IMR-90 (cell line): Measurements from ENCODE around the gene CCSER1. TPM values are rescaled to one million over a fixed set of nuclear protein-coding genes. Genes with fewer than 3 reads are reported as not detected.

Experiments used
- ATAC-seq: fragments of 200-7000 bp; cut with Tn5 transposase; 2 replicates; pipeline ENCODE4 v1.9.1; 2020; ENCODE audit warnings: low read depth, mild to moderate bottlenecking, moderate library complexity
- BruUV-seq: library from RNA; stranded (reverse); fragments of 400-500 nt; replicated peaks from 2 replicates; lab custom pipeline; 2021; lab: Mats Ljungman, UMichigan
- CTCF ChIA-PET: fragments of 300-600 bp; formaldehyde crosslinking; extraction: SDS; loops from one replicate; lab custom pipeline; 2021; ENCODE audit warnings: antibody characterized with exemption; lab: Yijun Ruan, JAX
- POLR2A ChIA-PET: fragments of 300-600 bp; sonication (Branson Sonifier 250); formaldehyde crosslinking; loops from one replicate; lab custom pipeline; 2022; ENCODE audit warnings: antibody characterized with exemption; ENCODE audit not compliant: unreplicated experiment; lab: Charles Lee
- DNase-seq: peaks from one replicate; pipeline ENCODE4 v3.0.0; 2013
- H2AFZ ChIP-seq: replicated peaks from 2 replicates; pipeline ENCODE3; 2013; ENCODE audit warnings: low read length, mild to moderate bottlenecking; ENCODE audit not compliant: poor library complexity
- H2AK5ac ChIP-seq: 2 replicates; pipeline ENCODE4 v1.6.1; 2013; ENCODE audit warnings: low read depth, low read length, inconsistent platforms
- H2AK9ac ChIP-seq: replicated peaks from 2 replicates; pipeline ENCODE3; 2013; ENCODE audit warnings: mild to moderate bottlenecking, low read depth, low read length, moderate library complexity; ENCODE audit not compliant: poor library complexity
- H2BK120ac ChIP-seq: 2 replicates; pipeline ENCODE4 v1.6.1; 2013; ENCODE audit warnings: low read depth, low read length, inconsistent platforms
- H2BK15ac ChIP-seq: 3 replicates; pipeline ENCODE4 v1.6.1; 2013; ENCODE audit warnings: low read depth, low read length, inconsistent platforms
- H2BK20ac ChIP-seq: 2 replicates; pipeline ENCODE4 v1.6.1; 2013; ENCODE audit warnings: low read depth, mild to moderate bottlenecking, inconsistent platforms, low read length, moderate library complexity
- H2BK5ac ChIP-seq: 2 replicates; pipeline ENCODE4 v1.6.1; 2013; ENCODE audit warnings: mild to moderate bottlenecking, low read depth, low read length, inconsistent platforms; ENCODE audit not compliant: poor library complexity, severe bottlenecking
- H3K14ac ChIP-seq: replicated peaks from 2 replicates; pipeline ENCODE4 v1.6.1; 2013; ENCODE audit warnings: low read depth, low read length, inconsistent platforms
- H3K18ac ChIP-seq: 2 replicates; pipeline ENCODE4 v1.6.1; 2013; ENCODE audit warnings: low read depth, low read length, control low read depth
- H3K23ac ChIP-seq: 2 replicates; pipeline ENCODE4 v1.6.1; 2013; ENCODE audit warnings: low read depth, low read length, inconsistent platforms
- H3K27ac ChIP-seq: 2 replicates; pipeline ENCODE4 v1.5.1; 2013; ENCODE audit warnings: mild to moderate bottlenecking, control low read depth, low read length; ENCODE audit not compliant: insufficient read depth
- H3K27me3 ChIP-seq: 2 replicates; pipeline ENCODE4 v1.6.1; 2013; ENCODE audit warnings: low read length; ENCODE audit not compliant: control insufficient read depth, insufficient read depth
- H3K36me3 ChIP-seq: 2 replicates; pipeline ENCODE4 v1.6.1; 2013; ENCODE audit warnings: low read length, mixed read lengths; ENCODE audit not compliant: control insufficient read depth, insufficient read depth
- H3K4ac ChIP-seq: 2 replicates; pipeline ENCODE4 v1.6.1; 2013; ENCODE audit warnings: low read depth, low read length, inconsistent platforms
- H3K4me1 ChIP-seq: 2 replicates; pipeline ENCODE4 v1.6.1; 2013; ENCODE audit warnings: low read length, mixed read lengths; ENCODE audit not compliant: control insufficient read depth, insufficient read depth
- H3K4me2 ChIP-seq: 2 replicates; pipeline ENCODE4 v1.6.1; 2013; ENCODE audit warnings: low read depth, mild to moderate bottlenecking, control low read depth, low read length, moderate library complexity
- H3K4me3 ChIP-seq: 2 replicates; pipeline ENCODE4 v1.5.1; 2013; ENCODE audit warnings: low read depth, mild to moderate bottlenecking, control low read depth, low read length, moderate library complexity; ENCODE audit not compliant: insufficient read depth
- H3K56ac ChIP-seq: 2 replicates; pipeline ENCODE4 v1.6.1; 2013; ENCODE audit warnings: low read length, inconsistent platforms; ENCODE audit not compliant: insufficient read depth; ENCODE audit errors: extremely low read depth
- H3K79me1 ChIP-seq, 2 experiments: 2 replicates each; pipeline ENCODE4 v1.6.1; 2013; ENCODE audit warnings: low read length in 2 of 2, inconsistent platforms in 1 of 2, low read depth in 1 of 2
- H3K9ac ChIP-seq: 2 replicates; pipeline ENCODE4 v1.6.1; 2013; ENCODE audit warnings: low read depth, low read length, control low read depth
- H3K9me1 ChIP-seq: 2 replicates; pipeline ENCODE4 v1.6.1; 2013; ENCODE audit warnings: low read length, inconsistent platforms; ENCODE audit not compliant: insufficient read depth
- H3K9me3 ChIP-seq: 2 replicates; pipeline ENCODE4 v1.6.1; 2013; ENCODE audit warnings: low read length; ENCODE audit not compliant: control insufficient read depth, insufficient read depth
- H4K20me1 ChIP-seq: 2 replicates; pipeline ENCODE4 v1.6.1; 2013; ENCODE audit warnings: low read length, inconsistent platforms; ENCODE audit not compliant: insufficient read depth
- H4K5ac ChIP-seq: 2 replicates; pipeline ENCODE4 v1.6.1; 2013; ENCODE audit warnings: mild to moderate bottlenecking, low read depth, low read length, control low read depth
- H4K8ac ChIP-seq, 2 experiments: 2 replicates each; pipeline ENCODE4 v1.6.1; 2013; ENCODE audit warnings: low read depth in 2 of 2, low read length in 2 of 2, control low read depth in 1 of 2, inconsistent platforms in 1 of 2
- H4K91ac ChIP-seq: 2 replicates; pipeline ENCODE4 v1.6.1; 2013; ENCODE audit warnings: low read depth, low read length, inconsistent platforms; ENCODE audit not compliant: insufficient read depth
- FOS ChIP-seq: fragments of 150-350 bp; IDR thresholded peaks from 2 replicates; pipeline ENCODE4 v1.6.1; 2016; ENCODE audit warnings: low read depth, low read length
- RAD21 ChIP-seq: IDR thresholded peaks from 2 replicates; pipeline ENCODE4 v1.6.1; 2012; ENCODE audit warnings: low read length, improper control_type of control experiment
- WGBS, 2 experiments: methylation state at CpG; one replicate each; pipeline versions ENCODE4 v1.1.5 to v1.1.7; 2013; ENCODE audit warnings: missing lambda C conversion rate in 2 of 2; ENCODE audit not compliant: insufficient read length in 1 of 2; ENCODE audit errors: extremely low coverage in 2 of 2; 5-methylcytosine and 5-hydroxymethylcytosine counted together
- dilution Hi-C: fragments of 300-500 bp; cut with HindIII; formaldehyde crosslinking; loops from one replicate; pipeline ENCODE4 v1.14.3; 2018; ENCODE audit warnings: low sequenced_read_pairs; ENCODE audit not compliant: unreplicated experiment
- in situ Hi-C: fragments of 300-500 bp; cut with MboI; formaldehyde crosslinking; loops from 3 replicates; pipeline ENCODE4 v1.14.3; 2019; ENCODE audit warnings: low sequenced_read_pairs, inconsistent platforms, mixed read lengths
- intact Hi-C: fragments of 100-400 bp; cut with micrococcal nuclease; formaldehyde crosslinking; loops from 2 replicates; pipeline ENCODE4 v1.10.0; 2022
- polyA plus RNA-seq, 3 experiments: library from polyadenylated mRNA; depleted of rRNA; stranded (reverse); fragments of >200 nt; gene quantifications; 2 replicates each; pipeline ENCODE4 v1.2.3, GENCODE V29; 2012; ENCODE audit warnings: low replicate concordance in 1 of 3
- total RNA-seq: library from RNA; depleted of rRNA; stranded (reverse); fragments of >200 nt; gene quantifications from 2 replicates; pipeline ENCODE4 v1.2.3, GENCODE V29; 2012

CCSER1 gene
- total and polyA plus RNA-seq, 2 of the 4 experiments (the other 2 are of a cell fraction): not detected

GRCh38 chr4:91035276-91035675 lies 908.1 kb downstream of the CCSER1 start:
- no peaks in the 10 kb centered on the region for H3K9me3 ChIP-seq
- no peak overlapping the region for H3K56ac ChIP-seq
- H3K18ac ChIP-seq: no peak overlapping the region
- BruUV-seq: no TSS peak
- H3K4me1 ChIP-seq: no peaks in the 10 kb centered on the region
- H4K8ac ChIP-seq: no peak overlapping the region
- no peak overlapping the region for H3K4me2 ChIP-seq
- no peak overlapping the region for H2BK120ac ChIP-seq
- no peaks in the 10 kb centered on the region for H3K9me1 ChIP-seq
- H4K91ac ChIP-seq: no peak overlapping the region
- in situ Hi-C loops (no loop called here), dilution Hi-C loops (no loop called here), intact Hi-C loops (no loop called here)
- DNase-seq (no peak), ATAC-seq (no peak)
- no peak overlapping the region for H2AK5ac ChIP-seq
- no peak overlapping the region for H3K14ac ChIP-seq
- H3K27me3 ChIP-seq: no peaks in the 10 kb centered on the region
- no peak overlapping the region for H2AFZ ChIP-seq
- H3K9ac ChIP-seq: no peak overlapping the region
- no peak overlapping the region for H2BK15ac ChIP-seq
- no peak overlapping the region for H2AK9ac ChIP-seq
- ChIA-PET CTCF (no interaction called here), POLR2A (no interaction called here)
- no peak for TF ChIP-seq FOS
- TF ChIP-seq RAD21: no peak
- no peaks in the 10 kb centered on the region for H3K36me3 ChIP-seq
- no peak overlapping the region for H3K27ac ChIP-seq
- H3K79me1 ChIP-seq: no peaks in the 10 kb centered on the region
- no peak overlapping the region for H4K5ac ChIP-seq
- no peak overlapping the region for H3K4me3 ChIP-seq
- WGBS, 2 experiments: no CpG with 5 or more reads among the region's 2 CpGs
- no peaks in the 10 kb centered on the region for H4K20me1 ChIP-seq
- H2BK20ac ChIP-seq: no peak overlapping the region
- H2BK5ac ChIP-seq: no peak overlapping the region
- H3K23ac ChIP-seq: no peak overlapping the region
- H3K4ac ChIP-seq: no peak overlapping the region
